PFSK-1 (cell line): ENCODE measurements around the gene KLHL3.

Source experiments
- FOXP2 ChIP-seq: optimal IDR thresholded peaks from 2 replicates; pipeline ENCODE3; 2011; ENCODE audit warnings: borderline replicate concordance, control low read depth, inconsistent platforms; ENCODE audit not compliant: insufficient read depth; ENCODE audit errors: extremely low read length, extremely low read depth
- POLR2AphosphoS5 ChIP-seq: IDR thresholded peaks from 2 replicates; pipeline ENCODE4 v1.6.1; 2012; ENCODE audit warnings: low read depth, mild to moderate bottlenecking, control low read depth, low read length, moderate library complexity

DNA sequence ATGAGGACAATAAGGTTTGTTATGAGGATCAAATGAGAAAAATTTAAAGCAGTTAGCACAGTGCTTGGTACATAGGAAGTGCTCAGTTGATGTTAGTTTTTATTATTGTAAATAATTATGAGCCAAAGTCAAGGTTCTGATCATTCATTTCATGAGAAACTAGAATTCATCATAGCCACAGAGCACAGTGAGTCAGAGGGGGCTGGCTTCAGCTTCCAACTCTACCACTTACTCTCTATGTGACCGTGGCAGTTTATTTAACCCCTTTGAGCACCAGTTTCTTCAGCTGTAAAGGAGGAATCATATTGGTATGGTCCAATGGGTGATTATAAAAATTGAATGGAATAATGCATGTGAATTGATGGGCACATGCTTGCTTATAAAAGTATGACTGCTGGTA is 39.4 kb downstream of the KLHL3 start:
- TF ChIP-seq POLR2AphosphoS5 = no peak
- TF ChIP-seq FOXP2 = no peak
